HCT116 (cell line): Measurements from ENCODE around the gene GSTT2.
"Not testable (repeated sequence)": the region's sequence is repeated elsewhere in the genome, so short reads cannot be mapped to it uniquely, and the experiment has no call there.

Experiments
- EZH2 ChIP-seq: fragments of 200-600 bp; sonication (generic); IDR thresholded peaks from 2 replicates; pipeline ENCODE4 v1.6.1; 2017; ENCODE audit warnings: antibody characterized with exemption, mixed run types
- EZH2phosphoT487 ChIP-seq: fragments of 200-600 bp; IDR thresholded peaks from 2 replicates; pipeline ENCODE4 v1.6.1; 2018; ENCODE audit warnings: antibody characterized with exemption, borderline replicate concordance
- POLR2A ChIP-seq: IDR thresholded peaks from 2 replicates; pipeline ENCODE4 v1.7.0; 2011; ENCODE audit warnings: borderline replicate concordance; ENCODE audit not compliant: insufficient read depth, insufficient read length; ENCODE audit errors: extremely low read depth
- POLR2AphosphoS5 ChIP-seq: IDR thresholded peaks from 2 replicates; pipeline ENCODE4 v1.6.1; 2011; ENCODE audit warnings: mild to moderate bottlenecking, low read depth, low read length, moderate library complexity
- TCF7L2 ChIP-seq: IDR thresholded peaks from 2 replicates; pipeline ENCODE4 v1.7.0; 2011; ENCODE audit warnings: borderline replicate concordance, inconsistent platforms; ENCODE audit not compliant: insufficient read depth, insufficient read length; ENCODE audit errors: extremely low read depth
- TF ChIP-seq, protein P1 (sequence below): IDR thresholded peaks from 2 replicates; pipeline ENCODE4 v1.6.1; 2012
- TF ChIP-seq, protein P2 (sequence below), 3 experiments: fragments of 200-600 bp in 1 of 3; sonication (generic) in 1 of 3; IDR thresholded peaks in 2 of 3; conservative IDR thresholded peaks in 1 of 3; 2 replicates each; pipeline ENCODE4 v1.5.1; 2012 to 2017; ENCODE audit warnings: low read depth in 2 of 3, low read length in 2 of 3, antibody characterized with exemption in 1 of 3, borderline replicate concordance in 1 of 3, control low read depth in 1 of 3, mild to moderate bottlenecking in 1 of 3, mixed read lengths in 1 of 3, mixed run types in 1 of 3, moderate library complexity in 1 of 3; ENCODE audit not compliant: insufficient read depth in 1 of 3

DNA sequence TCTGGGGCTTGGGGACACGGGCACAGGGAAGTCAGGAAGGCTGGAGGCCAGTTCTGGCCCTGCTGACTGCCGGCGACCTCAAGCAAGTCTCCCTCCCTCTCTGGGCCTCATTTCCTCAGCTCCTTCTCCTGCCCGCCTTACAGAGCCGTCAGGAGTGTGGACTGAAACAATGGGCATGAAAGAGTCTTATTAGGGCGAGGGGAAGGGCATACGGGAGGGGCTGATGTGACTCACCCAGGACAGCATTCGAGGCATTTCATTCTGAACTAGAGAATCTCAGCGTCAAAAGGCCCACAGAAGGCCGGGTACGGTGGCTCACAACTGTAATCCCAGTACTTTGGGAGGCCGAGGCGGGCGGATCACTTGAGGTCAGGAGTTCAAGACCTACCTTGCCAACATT lies 39.8 kb upstream of the GSTT2 start:
- not testable (repeated sequence) for TF ChIP-seq EZH2, EZH2phosphoT487, POLR2A, POLR2AphosphoS5, TCF7L2
- TF ChIP-seq, protein P1, sequence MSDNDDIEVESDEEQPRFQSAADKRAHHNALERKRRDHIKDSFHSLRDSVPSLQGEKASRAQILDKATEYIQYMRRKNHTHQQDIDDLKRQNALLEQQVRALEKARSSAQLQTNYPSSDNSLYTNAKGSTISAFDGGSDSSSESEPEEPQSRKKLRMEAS, result not testable (repeated sequence)
- TF ChIP-seq, protein P2, sequence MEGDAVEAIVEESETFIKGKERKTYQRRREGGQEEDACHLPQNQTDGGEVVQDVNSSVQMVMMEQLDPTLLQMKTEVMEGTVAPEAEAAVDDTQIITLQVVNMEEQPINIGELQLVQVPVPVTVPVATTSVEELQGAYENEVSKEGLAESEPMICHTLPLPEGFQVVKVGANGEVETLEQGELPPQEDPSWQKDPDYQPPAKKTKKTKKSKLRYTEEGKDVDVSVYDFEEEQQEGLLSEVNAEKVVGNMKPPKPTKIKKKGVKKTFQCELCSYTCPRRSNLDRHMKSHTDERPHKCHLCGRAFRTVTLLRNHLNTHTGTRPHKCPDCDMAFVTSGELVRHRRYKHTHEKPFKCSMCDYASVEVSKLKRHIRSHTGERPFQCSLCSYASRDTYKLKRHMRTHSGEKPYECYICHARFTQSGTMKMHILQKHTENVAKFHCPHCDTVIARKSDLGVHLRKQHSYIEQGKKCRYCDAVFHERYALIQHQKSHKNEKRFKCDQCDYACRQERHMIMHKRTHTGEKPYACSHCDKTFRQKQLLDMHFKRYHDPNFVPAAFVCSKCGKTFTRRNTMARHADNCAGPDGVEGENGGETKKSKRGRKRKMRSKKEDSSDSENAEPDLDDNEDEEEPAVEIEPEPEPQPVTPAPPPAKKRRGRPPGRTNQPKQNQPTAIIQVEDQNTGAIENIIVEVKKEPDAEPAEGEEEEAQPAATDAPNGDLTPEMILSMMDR (IDR thresholded peaks at IDR 0.05 in 2 of 3, conservative IDR thresholded peaks at IDR 0.05 in 1 of 3; ENCODE audit: borderline replicate concordance in 1 of 3, insufficient read depth in 1 of 3, low read depth in 2 of 3, low read length in 2 of 3), result not testable (repeated sequence)
